ENCODE data around the gene ANKS1B.
"Not testable (repeated sequence)": the region's sequence is repeated elsewhere in the genome, so short reads cannot be mapped to it uniquely, and the experiment has no call there.

ANKS1B gene

GRCh38 chr12:99372257-99372920, 612.3 kb downstream of the ANKS1B start:
- in situ Hi-C loops (cut with MboI; ENCODE audit: low pct_unique_long_range_greater_than_20kb, low sequenced_read_pairs): no loop called here
- no peak for DNase-seq

- DNase-seq: no peak
- in situ Hi-C loops (cut with MboI; ENCODE audit: low pct_unique_long_range_greater_than_20kb, low sequenced_read_pairs): no loop called here
These were observed 614.2 kb downstream of the ANKS1B start for GRCh38 chr12:99370421-99371138.

- in situ Hi-C loops (cut with MboI; ENCODE audit: low pct_unique_long_range_greater_than_20kb, low sequenced_read_pairs): no loop called here
- DNase-seq: no peak
These were observed 617.6 kb downstream of the ANKS1B start for GRCh38 chr12:99367181-99367580.

- no peak for DNase-seq
- in situ Hi-C loops (cut with MboI; ENCODE audit: low pct_unique_long_range_greater_than_20kb, low sequenced_read_pairs): no loop called here
These were observed 632.5 kb downstream of the ANKS1B start for GRCh38 chr12:99352269-99352668.

GRCh38 chr12:99343960-99344359, 640.8 kb downstream of the ANKS1B start:
- in situ Hi-C loops (cut with MboI; ENCODE audit: low pct_unique_long_range_greater_than_20kb, low sequenced_read_pairs): no loop called here
- DNase-seq: no peak

- in situ Hi-C loops (cut with MboI; ENCODE audit: low pct_unique_long_range_greater_than_20kb, low sequenced_read_pairs): no loop called here
- DNase-seq: no peak
These were observed 645.1 kb downstream of the ANKS1B start for GRCh38 chr12:99339663-99340062.

GRCh38 chr12:99334285-99335056, 650.3 kb downstream of the ANKS1B start:
- in situ Hi-C loops (cut with MboI; ENCODE audit: low pct_unique_long_range_greater_than_20kb, low sequenced_read_pairs): no loop called here

GRCh38 chr12:99332936-99333591, 651.7 kb downstream of the ANKS1B start:
- in situ Hi-C loops (cut with MboI; ENCODE audit: low pct_unique_long_range_greater_than_20kb, low sequenced_read_pairs): no loop called here
- DNase-seq: no peak

More at GRCh38 chr12:99334285-99335056, 650.3 kb downstream of the ANKS1B start:
- no peak for DNase-seq

- no peak for DNase-seq
- in situ Hi-C loops (cut with MboI; ENCODE audit: low pct_unique_long_range_greater_than_20kb, low sequenced_read_pairs): no loop called here
These were observed 654.5 kb downstream of the ANKS1B start for GRCh38 chr12:99330216-99330615.

GRCh38 chr12:99321210-99321609, 663.5 kb downstream of the ANKS1B start:
- in situ Hi-C loops (cut with MboI; ENCODE audit: low pct_unique_long_range_greater_than_20kb, low sequenced_read_pairs); DNase-seq: not testable (repeated sequence)

- DNase-seq: no peak
- in situ Hi-C loops (cut with MboI; ENCODE audit: low pct_unique_long_range_greater_than_20kb, low sequenced_read_pairs): no loop called here
These were observed 673.4 kb downstream of the ANKS1B start for GRCh38 chr12:99311373-99311772.

GRCh38 chr12:99309812-99310211, 674.9 kb downstream of the ANKS1B start:
- no peak for DNase-seq
- in situ Hi-C loops (cut with MboI; ENCODE audit: low pct_unique_long_range_greater_than_20kb, low sequenced_read_pairs): no loop called here

GRCh38 chr12:99302874-99303273, 681.9 kb downstream of the ANKS1B start:
- in situ Hi-C loops (cut with MboI; ENCODE audit: low pct_unique_long_range_greater_than_20kb, low sequenced_read_pairs): no loop called here
- DNase-seq: no peak

GRCh38 chr12:99287136-99287535, 697.6 kb downstream of the ANKS1B start:
- no peak for DNase-seq

GRCh38 chr12:99284161-99284560, 700.6 kb downstream of the ANKS1B start:
- in situ Hi-C loops (cut with MboI; ENCODE audit: low pct_unique_long_range_greater_than_20kb, low sequenced_read_pairs): no loop called here
- DNase-seq: no peak

More at GRCh38 chr12:99287136-99287535, 697.6 kb downstream of the ANKS1B start:
- in situ Hi-C loops (cut with MboI; ENCODE audit: low pct_unique_long_range_greater_than_20kb, low sequenced_read_pairs): no loop called here

GRCh38 chr12:99282624-99283023, 702.1 kb downstream of the ANKS1B start:
- in situ Hi-C loops (cut with MboI; ENCODE audit: low pct_unique_long_range_greater_than_20kb, low sequenced_read_pairs): no loop called here
- DNase-seq: no peak

GRCh38 chr12:99282086-99282485, 702.6 kb downstream of the ANKS1B start:
- DNase-seq: no peak
- in situ Hi-C loops (cut with MboI; ENCODE audit: low pct_unique_long_range_greater_than_20kb, low sequenced_read_pairs): no loop called here

GRCh38 chr12:99281277-99281676, 703.5 kb downstream of the ANKS1B start:
- in situ Hi-C loops (cut with MboI; ENCODE audit: low pct_unique_long_range_greater_than_20kb, low sequenced_read_pairs): no loop called here
- DNase-seq: no peak

- in situ Hi-C loops (cut with MboI; ENCODE audit: low pct_unique_long_range_greater_than_20kb, low sequenced_read_pairs): no loop called here
These were observed 705.8 kb downstream of the ANKS1B start for GRCh38 chr12:99278899-99279298.

More at GRCh38 chr12:99278899-99279298, 705.8 kb downstream of the ANKS1B start:
- DNase-seq: no peak

Measured in KBM-7 (cell line).